Activated CD4-positive, alpha-beta T cell treated with anti-CD3 and anti-CD28 coated beads, Interleukin-2, amount 50 U/mL, for 24 hours (primary cell): ENCODE data around the gene CD79B.

ENCODE experiments used
- DNase-seq, 2 donors: peaks; one replicate each; pipeline ENCODE4 v3.0.0-alpha.2; 2020; ENCODE audit warnings: low read depth in 1 of 2, low spot score in 1 of 2

CD79B gene

DNA sequence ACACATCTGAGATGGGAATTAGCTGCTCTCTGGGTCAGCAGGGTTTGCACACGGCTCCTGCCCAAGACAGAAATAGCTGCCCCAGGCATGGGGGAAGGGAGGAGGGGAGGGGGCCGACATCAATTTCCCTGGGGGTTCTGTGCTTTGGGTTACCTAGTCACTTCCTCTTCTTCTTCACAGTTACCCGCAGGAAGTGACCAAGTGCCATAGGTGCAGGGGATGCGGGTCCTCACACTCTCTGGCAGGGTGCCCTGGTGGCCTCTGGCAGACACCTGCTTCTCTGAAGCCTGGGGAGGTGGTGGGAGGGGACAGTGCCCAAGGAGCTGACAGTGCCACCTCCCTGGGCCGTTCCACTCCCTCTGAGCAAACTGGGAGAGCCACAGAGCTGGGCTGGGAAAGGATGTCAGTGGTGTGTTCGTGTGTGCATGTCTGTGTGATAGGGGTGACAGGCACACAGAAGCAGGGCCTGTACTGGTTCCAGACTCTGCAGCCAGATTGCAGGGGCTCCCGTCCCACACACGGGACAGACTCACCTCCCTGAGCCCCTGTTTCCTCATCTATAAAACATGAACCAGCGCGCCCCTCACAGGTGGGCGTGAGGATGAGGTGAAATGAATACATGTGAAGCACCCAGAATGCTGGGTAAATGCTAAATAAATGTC is 22.4 kb upstream of the CD79B start:
- DNase-seq, result no peak

DNA sequence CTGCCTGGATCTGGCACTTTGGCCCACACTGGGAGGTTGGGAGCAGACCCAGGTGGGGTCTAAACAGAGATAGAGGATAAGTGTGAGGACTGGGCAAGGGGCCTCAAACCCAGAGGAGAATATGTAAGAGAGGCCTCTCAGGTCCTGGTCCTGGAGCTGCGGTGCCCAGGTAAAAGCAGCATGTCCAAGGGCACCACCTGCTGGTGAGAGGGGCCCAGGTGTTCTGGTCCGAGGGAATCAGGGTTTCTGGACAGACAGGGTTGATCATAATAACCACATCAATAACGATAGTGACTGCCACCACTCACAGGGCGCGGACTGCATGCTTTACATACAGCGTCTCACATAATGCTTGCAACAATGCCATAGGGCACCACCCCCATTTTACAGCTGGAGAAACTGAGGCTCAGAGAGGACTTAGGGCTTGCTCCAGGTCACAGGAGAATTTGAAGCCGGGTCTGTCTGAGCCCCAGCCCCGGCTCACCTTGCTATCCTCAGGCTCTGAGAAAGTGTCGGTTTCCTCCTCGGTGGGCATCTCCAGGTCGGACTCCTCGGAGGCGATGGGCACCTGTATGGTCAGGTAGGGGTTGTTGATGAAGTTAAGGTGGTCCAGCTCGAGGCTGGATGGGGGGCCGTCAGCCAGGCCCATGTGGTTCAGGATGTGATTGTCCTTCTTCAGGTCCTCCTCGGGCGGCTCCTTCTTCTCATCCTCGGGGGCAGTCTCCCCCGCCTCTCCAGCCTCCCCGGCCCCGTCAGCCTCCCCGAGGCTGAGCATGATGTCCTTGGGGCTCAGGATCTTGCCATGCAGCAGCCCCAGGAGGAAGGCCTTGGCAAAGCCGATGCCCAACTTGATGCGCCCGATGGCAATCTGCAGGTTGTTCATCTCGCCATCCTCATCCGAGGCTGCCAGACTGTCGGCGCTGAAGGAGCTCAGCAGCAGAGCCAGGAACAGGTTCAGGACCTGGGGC is 19.1 kb upstream of the CD79B start:
- DNase-seq, result no peak

- DNase-seq, result no peak
These were observed 17.6 kb upstream of the CD79B start for GRCh38 chr17:63949576-63950250.

- no peak for DNase-seq
These were observed 16.4 kb upstream of the CD79B start for GRCh38 chr17:63948521-63948920.

GRCh38 chr17:63947711-63948330 is 15.7 kb upstream of the CD79B start:
- no peak for DNase-seq

DNA sequence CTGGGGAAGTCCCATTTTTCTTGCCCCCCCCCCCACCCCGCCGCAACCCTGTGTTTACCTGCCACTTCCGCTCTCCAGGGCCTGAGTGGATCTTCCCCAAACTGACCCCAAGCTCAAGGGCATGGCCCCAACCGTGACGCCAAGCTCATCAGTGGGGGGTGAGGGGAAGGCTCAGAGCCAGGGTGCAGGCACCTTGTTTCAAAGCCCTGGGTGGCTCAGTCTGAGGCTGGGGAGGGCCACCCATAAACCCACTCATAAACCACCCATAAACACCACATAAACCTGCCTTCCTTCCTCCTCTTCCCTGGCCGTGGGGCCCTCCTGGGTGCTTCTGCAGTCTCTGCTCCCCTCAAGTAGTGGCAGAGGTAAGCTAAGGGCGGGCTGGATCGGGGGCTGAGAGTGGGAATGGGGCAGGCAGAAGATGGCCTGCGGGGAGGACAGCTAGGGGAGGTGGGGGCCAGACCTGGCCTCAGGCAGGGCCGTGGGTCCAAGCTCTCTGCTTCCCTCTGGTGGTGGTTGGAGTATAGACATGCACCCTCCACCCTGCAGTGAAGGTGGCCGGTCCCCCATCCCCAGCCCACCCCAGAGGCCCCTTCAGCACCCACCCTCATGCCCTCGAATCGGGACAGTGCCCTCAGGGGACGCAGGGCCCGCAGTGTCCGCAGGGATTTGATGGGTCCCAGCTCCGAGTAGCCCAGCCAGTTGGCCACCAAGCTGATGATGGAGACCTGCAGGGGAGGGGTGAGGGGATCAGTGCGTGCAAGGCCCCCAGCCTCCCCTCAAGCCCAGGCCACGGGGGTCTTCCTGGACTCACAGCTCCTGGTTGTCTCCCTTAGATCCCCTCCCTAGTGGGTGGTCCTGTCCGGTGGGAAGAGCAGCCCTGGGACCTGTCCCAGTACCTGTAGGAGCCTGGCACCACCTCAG is 14.6 kb upstream of the CD79B start:
- DNase-seq, result peak; percentile 36 to 51

GRCh38 chr17:63945784-63946439 is 13.8 kb upstream of the CD79B start:
- no peak for DNase-seq

DNA sequence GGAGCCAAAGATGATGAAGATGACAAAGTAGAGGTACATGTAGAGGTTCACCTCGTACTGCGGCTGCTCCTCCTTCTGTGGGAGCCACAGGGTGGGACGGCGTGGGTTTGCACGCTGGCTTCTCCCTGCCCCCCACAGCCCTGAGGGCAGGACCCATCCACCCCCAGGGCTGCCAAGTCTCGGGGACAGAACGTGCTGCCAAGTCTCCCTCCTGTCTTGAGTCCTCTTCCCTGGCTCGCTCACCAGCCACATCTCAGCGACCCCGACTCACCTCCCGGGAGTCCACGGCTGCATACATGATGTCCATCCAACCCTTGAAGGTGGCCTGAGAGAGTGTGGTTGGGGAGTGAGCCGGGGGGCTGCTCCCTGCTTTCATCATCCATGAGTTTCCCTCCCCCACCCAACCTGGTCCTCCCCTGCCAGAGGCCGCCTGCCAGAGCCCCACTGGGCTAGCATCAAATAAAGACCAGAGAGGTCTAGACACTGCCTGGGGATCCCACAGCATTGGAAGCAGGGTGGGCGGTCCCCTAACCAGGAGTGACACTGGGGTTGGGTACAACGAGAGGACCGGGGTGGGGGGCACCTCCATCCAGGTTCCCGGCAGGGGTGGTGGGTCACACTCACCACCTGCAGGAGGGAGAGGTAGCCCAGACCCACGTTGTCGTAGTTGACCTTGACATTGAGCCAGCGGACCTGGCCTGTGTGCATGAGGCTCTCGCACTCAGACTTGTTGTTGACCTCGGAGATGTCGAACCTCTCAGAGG is 12.8 kb upstream of the CD79B start:
- DNase-seq, result no peak

DNA sequence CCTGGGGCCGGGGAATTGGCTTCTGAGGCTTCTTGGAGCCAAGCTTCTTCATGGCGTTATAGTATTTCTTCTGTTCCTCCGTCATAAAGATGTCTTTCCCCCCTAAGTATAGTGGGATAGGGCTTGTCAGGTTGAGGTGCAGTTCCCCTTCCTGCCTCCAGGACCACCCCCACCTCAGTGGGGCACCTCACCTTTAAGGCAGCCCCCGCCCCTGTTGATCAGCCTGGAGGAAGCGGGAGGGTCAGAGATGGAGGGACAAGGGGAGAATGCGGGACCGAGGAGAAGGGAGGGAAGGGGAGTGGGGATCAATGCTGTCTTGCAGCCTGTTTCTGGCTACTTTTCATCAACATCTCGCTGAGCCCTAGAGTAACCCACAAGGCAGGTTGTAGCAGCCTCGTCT is 11.6 kb upstream of the CD79B start:
- DNase-seq, result no peak

DNA sequence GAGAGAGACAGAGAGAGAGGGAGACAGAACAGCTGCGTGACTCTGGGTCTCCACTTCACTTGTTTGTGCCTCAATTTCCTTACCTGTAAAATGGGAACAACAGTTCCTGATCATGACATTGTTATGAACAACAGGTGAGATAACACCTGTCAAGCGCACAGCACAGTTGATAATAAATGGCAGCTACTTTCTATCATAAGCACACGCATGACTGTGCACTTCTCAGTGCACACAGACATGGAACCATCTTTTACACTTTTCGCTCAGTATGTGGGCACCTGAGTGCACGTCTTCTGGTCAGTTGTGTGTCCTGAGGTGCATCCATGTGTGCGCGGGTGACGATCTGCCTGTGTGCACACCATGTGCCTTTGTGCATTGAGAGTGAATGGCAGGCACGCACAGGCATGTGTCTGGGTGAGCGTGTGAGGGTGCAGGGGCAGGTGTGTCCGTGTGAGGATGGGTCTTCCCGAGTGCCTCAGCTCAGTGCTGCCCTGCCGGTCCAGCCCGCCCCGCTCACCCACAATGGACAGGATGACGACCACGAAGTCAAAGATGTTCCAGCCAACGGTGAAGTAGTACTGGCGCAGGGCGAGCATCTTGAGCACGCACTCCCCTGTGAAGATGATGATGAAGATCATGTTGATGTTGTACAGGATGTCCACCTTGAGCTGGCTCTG is 10.3 kb upstream of the CD79B start:
- DNase-seq, result no peak

GRCh38 chr17:63941751-63942150 is 9.6 kb upstream of the CD79B start:
- DNase-seq, result no peak

DNA sequence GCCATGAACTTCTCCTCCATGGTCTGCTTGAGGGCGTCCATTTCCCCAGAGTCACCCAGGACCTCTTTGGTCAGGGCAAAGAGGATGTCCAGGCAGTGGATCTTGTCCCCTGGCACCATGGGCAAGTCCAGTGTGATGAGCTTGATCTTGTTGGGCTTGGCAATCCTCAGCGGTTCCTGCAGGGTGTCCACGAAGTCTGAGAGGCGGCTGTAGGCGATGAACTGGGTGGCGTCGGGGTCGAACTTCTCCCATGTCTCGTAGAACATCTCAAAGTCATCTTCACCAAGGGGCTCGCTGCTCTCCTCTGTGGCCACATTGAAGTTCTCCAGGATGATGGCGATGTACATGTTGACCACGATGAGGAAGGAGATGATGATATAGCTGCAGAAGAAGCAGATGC is 9.0 kb upstream of the CD79B start:
- no peak for DNase-seq

DNA sequence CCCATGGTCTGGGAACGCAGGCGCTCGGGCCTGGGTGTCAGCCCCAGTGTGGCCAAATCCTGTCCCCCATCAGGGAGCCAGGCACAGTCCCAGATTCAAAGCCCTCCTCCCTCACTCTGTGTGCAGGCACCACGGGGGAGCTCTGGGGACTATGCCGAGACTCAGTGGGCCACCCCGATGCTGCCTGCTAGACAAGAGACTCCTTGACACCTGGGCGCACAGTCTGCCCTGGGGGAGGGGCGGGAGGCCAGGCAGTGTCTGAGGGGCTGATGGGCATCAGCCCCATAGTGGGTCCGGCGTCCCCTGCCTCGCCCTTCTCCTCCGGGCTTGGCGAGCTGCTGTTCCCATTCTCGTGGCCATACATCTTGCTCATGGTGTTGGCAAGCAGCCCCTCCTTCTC is 8.5 kb upstream of the CD79B start:
- no peak for DNase-seq

GRCh38 chr17:63939884-63940283 is 7.8 kb upstream of the CD79B start:
- no peak for DNase-seq

- no peak for DNase-seq
These were observed 7.3 kb upstream of the CD79B start for GRCh38 chr17:63939401-63939800.

DNA sequence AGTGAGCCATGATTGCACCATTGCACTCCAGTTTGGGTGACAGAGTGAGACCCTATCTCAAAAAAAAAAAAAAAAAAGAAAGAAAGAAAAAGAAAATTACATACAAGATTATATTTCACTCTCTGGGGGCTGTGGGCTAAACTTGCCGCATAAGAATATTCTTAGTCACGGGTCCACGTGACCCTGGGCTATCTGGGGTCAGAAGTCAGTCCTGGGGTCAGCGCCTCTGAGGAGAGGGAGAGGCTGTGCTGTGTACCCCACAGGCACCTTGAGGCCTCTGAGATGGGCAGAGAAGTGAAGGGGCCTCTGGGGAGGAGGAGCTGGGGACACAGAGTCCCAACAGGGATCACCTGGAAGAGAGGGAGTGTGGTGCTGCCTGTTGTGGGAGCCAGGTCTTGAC is 5.8 kb upstream of the CD79B start:
- DNase-seq, result no peak

GRCh38 chr17:63937319-63937718 is 5.2 kb upstream of the CD79B start:
- no peak for DNase-seq
